NCI-H146 treated with DMSO at 0.1 percent for 48 hours (cell line): ENCODE measurements around the gene NT5M.
"Not testable (repeated sequence)": the region's sequence is repeated elsewhere in the genome, so short reads cannot be mapped to it uniquely, and the experiment has no call there.

Source experiments
- DNase-seq: peaks from one replicate; lab custom pipeline; 2025; ENCODE audit not compliant: unreplicated experiment; lab: John Stamatoyannopoulos, UW

NT5M gene

DNA sequence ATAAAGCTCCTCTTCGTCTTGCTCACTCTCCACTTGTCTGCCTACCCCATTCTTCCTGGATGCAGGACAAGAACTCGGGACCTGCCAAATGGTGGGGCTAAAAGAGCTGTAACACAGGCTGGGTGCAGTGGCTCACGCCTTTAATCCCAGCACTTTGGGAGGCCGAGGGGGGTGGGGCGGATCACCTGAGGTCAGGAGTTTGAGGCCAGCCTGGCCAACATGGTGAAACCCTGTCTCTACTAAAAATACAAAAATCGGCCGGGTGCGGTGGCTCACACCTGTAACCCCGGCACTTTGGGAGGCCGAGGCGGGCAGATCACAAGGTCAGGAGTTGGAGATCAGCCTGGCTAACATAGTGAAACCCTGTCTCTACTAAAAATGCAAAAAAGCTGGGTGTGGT is 1.5 kb upstream of the NT5M start:
- not testable (repeated sequence) for DNase-seq

DNA sequence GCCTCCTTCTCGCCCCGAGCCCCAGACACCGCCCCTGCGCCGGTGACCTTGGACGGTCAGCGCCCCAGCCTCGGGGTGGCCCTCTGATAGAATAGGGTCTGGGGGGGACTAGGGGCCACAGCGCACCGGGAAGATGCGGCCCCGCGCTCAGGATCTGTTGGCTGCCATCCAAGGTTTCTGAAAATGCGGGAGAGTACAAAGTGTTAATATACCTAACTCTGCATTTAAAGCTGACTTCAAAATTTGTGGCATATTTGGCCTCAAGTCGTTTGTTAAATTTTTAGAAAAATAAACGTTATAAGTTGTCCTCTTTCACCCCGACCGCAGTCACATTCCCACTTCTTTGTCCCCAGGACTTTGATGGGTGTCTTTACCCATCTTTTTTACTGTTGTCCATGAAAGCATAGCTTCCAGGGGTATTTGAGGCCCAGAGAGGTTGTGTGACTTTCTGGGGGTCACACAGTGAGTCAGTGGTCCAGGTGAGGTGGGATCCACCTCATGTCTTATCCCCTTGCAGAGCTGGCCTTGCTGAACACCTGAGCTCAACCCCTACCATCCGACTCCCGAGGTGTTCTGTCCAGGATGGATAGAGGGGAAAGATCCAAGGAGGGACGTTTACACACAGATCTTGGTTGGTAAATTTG is 796 bp downstream of the NT5M start:
- no peak for DNase-seq

DNA sequence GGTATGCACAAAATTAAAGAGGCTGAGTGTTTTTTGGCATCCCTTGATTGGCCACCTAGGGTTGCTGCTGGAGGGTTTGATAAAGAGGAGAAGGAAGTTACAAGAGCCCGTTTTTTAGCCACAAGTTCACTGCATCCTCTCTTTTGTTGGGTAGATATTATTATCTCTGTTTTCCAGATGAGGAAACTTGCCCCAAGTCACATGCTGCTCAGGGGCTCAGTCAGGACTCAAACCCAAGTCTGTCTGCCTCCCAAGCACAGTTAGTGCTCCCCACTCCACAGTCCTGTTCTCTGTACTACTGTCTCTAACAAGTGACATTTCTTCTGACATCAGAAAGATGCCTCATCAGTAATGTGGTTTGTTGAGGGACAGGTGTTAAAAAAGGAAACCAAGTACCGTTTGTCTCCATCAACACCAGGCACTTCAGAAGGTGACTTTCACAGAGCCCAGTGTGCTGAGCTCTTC is 1.4 kb downstream of the NT5M start:
- no peak for DNase-seq

DNA sequence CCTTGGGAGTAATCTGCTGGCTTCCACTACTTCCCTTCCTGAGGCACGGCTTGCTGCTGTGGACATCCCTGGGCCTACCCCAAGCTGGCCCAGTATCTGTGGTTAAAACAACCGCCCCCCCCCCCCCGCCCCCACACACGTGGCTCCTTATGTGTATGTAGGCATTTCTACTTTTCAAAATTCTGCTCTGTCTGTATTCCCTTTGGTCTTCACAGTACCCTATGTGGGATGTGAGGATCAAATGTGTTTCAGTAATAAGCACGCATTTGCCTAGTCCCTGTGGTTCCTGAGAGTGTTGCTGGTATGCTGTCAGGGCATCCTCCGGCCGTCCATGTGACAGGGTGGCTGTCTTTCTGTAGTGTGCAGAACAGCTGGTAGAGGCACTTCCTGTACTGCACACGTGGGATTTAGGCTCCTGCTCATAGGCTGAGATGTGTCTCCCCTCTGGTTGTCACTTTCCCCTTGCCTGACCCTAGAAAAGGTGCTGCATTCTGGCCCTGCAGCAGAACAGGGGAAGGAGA is 2.2 kb downstream of the NT5M start:
- DNase-seq: no peak

DNA sequence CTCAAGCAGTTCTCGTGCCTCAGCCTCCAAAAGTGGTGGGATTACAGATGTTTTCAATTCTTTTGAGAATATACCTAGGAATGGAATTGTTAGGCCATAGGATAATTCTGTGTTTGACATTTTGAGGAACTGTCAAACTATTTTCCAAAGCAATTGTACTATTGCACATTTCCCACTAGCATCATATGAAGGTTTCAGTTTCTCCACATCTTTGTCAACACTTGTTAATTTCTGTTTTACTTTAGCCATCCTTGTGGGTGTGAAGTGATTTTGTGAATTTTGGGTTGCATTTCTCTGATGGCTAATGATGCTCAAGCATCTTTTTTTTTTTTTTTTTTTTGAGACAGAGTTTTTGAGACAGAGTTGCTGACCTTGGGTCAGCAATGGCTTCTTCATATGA is 6.2 kb downstream of the NT5M start:
- no peak for DNase-seq

DNA sequence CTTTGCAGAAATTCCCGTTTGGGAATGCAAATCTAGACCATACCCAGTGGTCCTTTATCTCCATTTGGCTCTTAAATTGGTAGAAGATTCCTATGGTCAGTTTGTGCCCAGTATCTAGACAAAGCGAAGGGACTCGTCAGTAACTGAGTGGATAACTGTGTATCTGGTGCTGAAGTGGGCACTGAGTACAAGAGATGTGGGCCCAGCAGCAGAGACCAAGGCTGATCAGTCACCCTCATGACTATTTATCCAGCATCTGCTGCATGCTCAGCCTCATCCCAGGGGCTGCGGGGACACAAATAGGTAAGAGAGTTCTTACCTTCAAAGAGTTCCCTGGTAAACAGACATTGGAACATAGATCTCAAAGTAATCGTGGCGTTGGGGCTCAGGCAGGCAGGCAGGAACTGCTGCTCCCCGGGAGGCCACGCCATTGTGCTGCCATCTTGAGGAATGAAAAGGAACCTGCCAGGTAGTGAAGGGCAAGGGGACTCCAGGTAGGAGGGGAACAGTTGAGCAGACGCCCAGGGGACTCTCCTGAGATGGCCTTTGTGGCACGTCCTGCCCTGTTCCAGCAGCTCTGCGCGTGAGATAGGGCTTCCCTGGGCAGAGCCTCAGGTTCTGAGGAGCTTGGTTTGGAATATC is 10.3 kb downstream of the NT5M start:
- DNase-seq: peak; percentile 30

DNA sequence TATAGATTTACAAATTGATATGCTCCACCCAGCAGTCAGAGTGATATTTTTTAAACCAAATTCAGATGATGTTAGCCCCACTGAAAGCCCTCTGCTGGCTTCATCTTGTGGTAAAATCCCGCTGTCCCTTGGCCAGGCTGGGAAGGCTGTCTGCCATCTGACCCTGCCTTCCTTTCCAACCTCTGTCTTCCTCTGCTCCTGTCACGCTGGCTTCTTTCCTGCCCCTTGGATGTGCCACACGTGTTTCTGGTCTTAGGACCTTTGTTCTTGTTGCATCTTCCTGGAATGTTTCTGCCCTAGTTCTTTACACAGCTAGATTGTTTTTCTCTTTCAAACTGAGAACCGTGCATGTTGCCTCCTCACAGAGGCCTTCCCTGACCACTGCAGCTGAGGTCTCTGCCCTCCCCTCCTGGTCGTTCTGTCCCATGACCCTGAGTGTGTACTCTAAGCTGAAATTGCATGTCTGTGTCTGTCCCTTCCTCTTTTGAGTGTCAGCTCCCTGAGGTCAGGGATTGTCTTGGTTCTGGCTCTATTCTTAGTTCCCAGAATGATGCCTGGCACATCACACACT is 11.4 kb downstream of the NT5M start:
- no peak for DNase-seq

DNA sequence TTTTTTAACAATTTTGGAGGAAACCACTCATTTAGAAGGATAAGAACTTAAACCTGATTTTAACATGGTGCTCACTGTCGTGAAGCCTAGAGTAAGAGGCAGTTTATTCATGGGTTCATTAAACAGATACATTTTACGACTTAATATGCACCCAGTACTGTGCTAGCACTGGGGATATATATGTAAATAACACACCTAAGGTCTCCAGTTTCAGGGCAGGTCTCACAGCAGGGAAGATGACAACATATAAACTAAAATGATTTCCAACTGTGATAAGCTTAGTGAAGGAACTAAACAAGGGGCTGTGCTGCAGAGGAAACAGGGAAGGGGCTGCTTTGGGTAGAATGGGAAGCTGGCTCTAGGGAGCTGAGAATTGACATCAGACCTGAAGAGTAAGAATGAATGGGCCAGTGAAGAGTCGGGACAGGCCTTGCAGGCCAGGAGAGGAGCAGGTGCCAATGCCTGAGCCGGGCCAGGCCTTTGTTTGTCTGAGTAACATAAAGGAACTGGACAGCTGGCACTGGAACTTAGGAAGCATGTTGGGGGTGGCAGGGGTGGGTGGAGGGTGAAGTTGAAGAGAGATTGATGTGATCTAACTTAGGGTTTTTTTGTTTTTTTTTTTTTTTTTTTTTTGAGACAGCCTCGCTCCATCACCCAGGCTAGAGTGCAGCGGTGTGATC is 12.1 kb downstream of the NT5M start:
- peak; percentile 46 for DNase-seq

DNA sequence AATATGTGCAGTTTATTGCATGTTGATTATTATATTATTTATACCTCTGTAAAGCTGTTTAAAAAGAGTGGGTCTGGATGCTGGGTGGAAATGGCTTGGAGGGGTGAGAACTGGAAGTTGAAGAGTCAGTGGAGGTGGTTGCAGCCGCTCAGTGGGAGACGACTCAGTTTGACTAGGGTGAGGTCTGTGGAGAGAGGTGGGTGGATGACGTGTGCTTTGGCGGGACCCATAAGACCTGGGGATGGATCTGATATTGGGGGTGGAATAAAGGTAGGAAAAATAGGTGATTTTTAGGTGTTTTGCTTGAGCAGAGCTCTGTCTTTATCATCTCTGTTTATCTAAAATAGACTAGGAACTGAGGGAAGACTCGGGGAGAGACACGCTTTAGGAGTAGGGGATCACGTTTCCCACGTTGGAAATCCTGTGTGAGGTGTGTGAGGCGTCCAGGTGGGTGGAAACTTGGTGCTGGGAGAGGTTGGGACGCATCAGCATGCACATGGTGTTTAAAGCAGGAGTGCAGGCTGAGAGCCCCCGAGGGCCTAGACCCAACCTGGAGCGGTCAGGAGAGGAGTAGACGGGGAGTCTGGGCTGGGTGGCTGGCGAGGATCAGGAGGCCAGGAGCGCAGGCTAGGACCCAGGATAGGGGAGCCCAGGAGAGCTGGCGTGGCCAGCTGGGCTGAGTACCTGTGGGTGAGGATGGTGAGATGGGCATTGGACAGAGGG is 17.2 kb downstream of the NT5M start:
- DNase-seq: no peak

DNA sequence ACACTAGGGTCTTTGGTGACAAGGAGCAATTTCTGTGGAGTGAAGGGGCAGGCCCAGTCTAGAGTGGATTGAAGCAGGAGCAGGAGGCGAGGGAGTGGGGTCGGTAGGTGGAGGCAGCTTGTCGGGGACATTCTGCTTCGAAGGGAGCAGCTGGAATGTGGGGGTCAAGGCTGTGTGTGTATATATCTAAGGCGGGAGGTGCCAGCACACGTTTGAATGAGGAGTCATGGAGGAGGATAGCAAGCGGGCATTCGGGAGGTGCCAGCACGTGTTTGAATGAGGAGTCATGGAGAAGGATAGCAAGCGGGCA is 17.7 kb downstream of the NT5M start:
- no peak for DNase-seq

DNA sequence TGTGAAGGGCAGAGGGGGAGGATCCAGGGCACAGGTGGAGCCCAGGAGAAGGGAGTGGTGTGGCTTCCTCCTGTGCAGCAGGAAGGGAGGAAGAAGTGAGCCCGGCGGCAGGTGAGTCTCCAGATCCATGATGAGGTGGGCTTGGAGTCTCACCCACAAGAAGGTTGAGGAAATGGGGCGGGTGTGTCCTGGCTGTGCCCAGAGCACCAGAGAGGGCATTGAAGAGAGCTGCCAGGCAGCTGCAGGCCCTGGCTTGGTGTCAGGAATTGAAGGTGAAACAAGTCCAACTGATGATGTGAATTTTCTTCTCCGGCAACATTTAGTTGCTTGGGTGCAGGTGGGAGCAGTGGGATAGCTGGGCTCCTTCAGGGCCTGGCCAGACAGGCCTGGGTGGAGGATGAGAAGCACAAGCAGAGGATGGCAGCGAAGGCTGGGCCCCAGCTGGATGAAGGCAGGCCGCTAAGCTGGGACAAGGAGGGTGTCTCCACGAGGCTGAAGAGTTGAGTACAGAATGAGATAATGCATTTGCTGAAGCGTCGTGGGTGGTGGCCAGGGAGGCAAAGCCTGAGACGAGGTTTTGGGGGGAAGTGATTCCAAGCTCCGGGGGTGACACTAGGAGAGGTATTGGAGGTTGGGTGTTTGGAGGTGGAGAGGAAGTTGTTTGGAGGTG is 18.3 kb downstream of the NT5M start:
- DNase-seq: no peak

DNA sequence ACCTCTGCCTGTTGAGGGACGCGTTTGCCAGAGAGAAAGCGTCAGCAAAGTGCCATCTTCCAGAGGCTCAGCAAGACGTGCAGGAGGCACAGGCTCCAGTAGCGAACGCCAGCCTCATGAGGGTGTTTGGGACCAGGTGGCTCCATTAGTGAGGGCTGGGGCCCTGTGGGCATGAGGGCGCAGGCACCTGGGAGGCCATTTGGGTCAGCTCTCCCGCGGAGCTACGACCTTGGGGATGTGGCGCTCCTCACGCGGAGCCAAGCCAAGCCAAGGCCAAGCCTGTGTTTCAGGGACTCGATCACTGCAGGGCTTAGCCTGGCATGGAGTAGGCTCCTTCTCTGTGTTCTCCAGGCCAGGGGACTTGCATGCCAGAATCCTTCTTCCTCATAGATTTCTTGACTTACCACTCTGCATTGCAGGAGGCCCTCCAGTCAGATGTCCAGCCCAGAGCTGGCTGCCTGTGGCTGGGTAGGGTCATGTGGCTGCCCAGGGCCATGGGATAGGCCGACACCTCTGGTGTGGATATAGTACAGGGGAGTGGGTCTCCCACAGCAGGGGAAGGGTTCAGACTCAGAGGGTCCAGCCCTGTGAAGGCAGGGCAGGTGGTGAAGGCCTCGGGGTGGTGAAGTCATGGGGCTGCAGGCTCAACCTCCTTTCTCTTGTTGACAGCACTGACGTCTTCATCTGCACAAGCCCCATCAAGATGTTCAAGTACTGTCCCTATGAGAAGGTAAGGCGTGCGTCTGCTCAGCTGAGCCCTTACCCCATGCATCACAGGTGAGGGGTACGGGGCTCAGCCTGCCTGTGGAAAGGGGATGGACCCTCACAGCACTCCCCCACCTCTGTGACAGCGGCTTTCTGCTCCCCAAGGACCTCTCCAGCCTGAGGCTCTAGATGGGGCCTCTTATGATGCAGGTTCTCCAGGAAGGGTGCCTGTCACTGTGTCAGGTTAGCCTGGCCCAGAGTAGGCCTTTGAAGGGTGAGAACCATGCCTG is 19.6 kb downstream of the NT5M start:
- DNase-seq: no peak

DNA sequence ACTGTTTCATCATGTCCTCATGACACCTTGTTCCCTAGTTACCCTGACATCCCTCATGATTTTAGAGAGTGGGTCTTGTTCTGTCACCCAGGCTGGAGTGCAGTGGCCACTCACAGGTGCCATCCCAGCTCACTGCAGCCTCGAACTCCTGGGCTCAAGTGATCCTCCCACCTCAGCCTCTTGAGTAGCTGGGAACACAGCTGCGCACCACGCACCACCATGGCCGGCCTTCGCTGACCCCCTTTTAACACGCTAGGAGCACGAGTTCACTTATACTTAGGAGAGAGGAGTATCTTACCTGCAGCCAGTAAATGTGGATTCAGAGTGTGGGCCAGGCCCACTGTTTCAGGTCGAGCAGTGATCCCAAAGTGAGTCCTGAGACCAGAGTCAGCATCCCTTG is 21.4 kb downstream of the NT5M start:
- DNase-seq: no peak

DNA sequence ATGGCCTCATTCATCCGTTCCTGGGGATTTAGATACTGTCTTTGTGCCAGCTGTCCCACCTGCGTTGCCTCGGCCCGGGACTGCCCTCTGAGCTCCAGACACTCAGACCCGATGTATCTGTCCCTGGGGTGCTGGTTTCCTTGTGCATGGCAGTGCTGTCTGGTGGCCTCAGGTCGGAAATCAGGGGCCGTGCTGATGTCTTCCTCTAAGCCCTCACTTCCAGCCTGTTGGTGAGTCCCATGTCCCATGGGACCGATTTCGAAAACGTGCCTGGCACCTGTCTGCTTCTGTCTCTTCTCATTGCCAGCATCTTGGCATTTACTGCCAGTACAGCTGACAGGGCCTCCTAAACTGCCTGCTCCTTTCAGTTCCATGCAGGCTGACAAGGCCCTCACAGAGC is 22.1 kb downstream of the NT5M start:
- no peak for DNase-seq

DNA sequence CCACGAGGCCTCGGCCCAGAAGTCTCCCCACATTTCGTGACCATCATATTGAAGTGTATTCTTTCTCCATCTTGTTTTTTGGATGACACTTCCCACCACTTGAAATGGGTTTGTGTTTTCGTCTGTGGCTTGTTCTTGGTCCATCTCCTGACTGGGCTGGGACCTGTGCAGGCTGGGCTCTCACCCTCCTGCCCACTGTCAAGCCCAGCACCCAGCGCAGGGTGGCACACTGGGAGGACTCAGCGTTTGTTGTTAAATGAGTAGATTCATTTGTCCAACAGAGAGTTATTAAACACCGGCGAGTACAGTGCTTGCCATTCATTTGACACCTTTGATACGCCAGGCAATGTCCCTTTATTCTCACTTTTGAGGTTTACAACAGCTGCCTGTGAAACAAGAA is 22.6 kb downstream of the NT5M start:
- DNase-seq: no peak

DNA sequence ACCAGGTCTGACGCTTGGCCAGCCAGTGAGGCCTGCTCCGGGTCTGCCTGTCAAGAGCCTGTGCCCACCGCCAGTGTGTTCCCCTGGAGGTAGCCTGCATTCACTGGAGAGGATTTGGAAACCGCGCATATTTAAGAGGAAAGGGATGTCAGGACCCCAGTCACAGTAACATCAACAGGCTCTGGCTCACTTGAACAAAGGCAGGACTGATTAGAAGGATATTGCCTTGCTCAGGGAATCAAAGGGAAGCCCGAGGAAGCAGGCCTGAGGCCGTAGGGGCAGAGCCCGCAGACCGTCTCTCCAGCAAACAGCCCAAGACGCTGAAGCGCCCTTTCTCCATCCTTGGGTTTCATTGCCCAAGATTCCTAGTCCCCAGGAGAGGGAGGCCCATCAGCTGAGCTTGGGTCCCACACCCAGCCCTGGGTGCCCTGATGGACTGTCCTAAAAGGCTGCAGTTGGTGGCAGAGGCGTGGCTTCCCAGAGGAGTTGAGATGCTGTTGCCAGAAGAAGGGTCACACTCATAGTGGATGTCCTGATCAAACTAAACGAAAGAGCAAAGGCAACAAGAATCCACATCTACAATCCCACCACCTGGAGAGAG is 23.2 kb downstream of the NT5M start:
- no peak for DNase-seq

DNA sequence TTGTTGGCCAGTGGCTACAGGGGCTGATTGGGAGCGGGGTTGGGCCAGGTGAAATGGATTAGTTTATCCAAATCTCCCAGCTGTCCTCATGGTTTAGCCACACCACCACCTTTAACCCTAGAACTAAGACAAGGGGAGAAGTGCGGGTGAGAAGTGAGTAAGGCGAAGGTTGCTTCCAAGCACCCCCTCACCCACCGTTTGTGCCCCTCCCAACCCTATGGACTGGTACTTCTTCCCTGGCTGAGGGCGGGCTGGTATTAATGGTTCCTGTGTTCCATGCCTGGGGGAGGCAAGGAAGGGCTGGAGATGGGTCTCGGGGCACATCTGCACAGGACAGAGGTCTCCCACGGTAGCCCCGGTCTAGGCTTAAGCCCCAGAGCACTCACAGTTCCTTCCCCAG is 25.1 kb downstream of the NT5M start:
- no peak for DNase-seq

DNA sequence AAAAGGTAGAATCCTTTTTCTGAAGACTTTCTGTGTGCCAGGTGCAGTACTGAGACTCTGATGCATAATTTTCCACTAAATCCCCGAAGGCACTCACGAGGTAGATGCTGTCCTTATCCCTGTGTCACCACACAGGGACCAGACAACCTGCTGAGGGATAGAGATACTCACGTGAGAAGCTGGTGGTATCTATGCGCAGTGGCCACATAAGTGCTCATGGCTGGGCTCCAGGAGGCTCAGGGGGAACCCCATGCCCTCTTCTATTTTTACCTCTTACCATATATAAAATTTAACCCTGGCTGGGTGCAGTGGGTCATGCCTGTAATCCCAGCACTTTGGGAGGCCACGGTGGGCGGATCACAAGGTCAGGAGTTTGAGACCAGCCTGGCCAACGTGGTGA is 38.3 kb downstream of the NT5M start:
- DNase-seq: no peak

DNA sequence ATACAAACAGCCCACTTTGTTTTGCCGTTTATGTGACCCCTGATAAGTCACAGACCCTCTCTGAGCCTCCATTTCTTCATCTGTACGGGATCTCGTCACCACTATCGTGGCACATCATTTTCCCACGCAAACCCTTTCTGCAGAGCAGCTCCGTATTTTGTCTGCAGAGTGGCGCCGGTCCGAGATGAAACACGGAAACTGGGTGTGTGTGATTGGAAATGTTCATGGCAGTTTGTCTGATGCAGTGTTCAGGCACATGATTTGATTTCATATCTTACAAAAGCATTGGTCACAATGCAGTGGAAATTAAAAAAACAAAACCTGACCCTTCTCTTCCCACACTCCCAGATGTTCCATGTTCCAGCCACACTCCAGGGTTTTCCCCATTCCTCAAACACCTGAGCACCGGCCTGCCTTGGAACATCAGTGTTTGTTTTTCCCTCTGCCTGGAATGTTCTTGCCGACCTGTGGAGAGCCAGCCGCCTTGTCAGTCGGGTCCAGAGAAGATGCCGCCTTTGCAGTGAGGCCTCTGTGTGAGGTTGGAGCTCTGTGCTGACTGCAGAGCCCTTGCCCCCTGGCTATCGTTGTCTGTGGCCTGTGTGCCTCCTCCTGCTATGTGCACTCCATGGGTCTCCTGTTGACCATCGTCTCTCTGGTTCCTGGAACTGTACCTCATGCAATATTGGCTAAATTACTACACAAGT is 39.2 kb downstream of the NT5M start:
- DNase-seq: no peak
